Neural crest cell (in vitro differentiated cells): Measurements from ENCODE around the gene GJC1. TPM values are rescaled to one million over a fixed set of nuclear protein-coding genes. Genes with fewer than 3 reads are reported as not detected.
A peak's percentile ranks its signal among the peaks of the same experiment; 100 is the strongest.
"Not testable (repeated sequence)": the region's sequence is repeated elsewhere in the genome, so short reads cannot be mapped to it uniquely, and the experiment has no call there.

Experiments
- DNase-seq: peaks from one replicate; pipeline ENCODE4 v3.0.0; 2021; ENCODE audit warnings: low read depth, mixed read lengths, low spot score
- H3K27ac Mint-ChIP-seq: one replicate; pipeline ENCODE4 v1.8.0; 2021; ENCODE audit warnings: mild to moderate bottlenecking, mixed read lengths; ENCODE audit not compliant: unreplicated experiment
- H3K27me3 Mint-ChIP-seq: 2 replicates; pipeline ENCODE4 v1.8.0; 2021; ENCODE audit warnings: low read depth, mild to moderate bottlenecking, mixed read lengths
- H3K36me3 Mint-ChIP-seq: 2 replicates; pipeline ENCODE4 v1.8.0; 2021; ENCODE audit warnings: low read depth, mild to moderate bottlenecking, mixed read lengths
- H3K4me1 Mint-ChIP-seq: 2 replicates; pipeline ENCODE4 v1.8.0; 2021; ENCODE audit warnings: mixed read lengths
- H3K4me3 Mint-ChIP-seq: one replicate; pipeline ENCODE4 v1.8.0; 2021; ENCODE audit warnings: mild to moderate bottlenecking, mixed read lengths
- H3K9me3 Mint-ChIP-seq: 2 replicates; pipeline ENCODE4 v1.8.0; 2021; ENCODE audit warnings: mixed read lengths
- total RNA-seq: library from RNA; stranded (reverse); gene quantifications from 2 replicates; pipeline ENCODE4 v1.2.1, GENCODE V29; 2021
- TF ChIP-seq, protein P1 (sequence below): fragments of 200-600 bp; sonication (generic); conservative IDR thresholded peaks from 2 replicates; pipeline ENCODE4 v1.5.0; 2021; ENCODE audit warnings: antibody characterized with exemption, mild to moderate bottlenecking

GJC1 gene
- total RNA-seq, 1 donor from 2014 or later: 145 TPM

DNA sequence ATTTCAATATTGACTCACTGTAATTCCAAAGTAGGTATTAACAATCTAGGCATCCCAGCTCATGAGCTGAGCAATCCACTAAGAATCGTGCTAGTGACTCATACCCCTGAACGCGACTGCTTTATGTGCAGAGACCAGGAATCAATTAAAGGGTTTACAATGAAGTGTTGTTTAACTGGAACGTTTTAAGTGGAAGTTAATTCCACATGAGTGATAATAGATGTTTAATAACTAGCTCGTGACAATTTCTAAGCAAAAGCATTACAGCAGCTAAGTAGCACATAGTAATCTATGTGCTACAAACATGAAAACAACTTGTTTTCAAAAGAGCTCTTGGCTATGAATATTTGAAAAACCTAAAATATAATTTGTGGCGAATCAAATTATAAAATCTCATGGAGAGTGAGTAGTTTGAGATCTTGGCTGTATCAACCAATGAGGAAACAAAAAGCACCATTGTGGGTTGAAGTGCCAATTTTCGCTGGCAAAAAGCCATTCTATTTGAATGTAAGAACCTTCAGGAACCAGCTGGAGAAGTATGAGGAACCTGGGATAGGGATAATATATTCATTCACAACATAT is 9.4 kb downstream of the GJC1 start:
- Mint-ChIP-seq H3K27ac (no peak overlapping the region), H3K9me3 (no peaks in the 10 kb centered on the region), H3K36me3 (no peaks in the 10 kb centered on the region), H3K27me3 (no peaks in the 10 kb centered on the region), H3K4me3 (peak overlapping the region; percentile 27), H3K4me1 (peaks cover 17% of the 10 kb centered on the region)
- no peak for DNase-seq
- TF ChIP-seq, protein P1, sequence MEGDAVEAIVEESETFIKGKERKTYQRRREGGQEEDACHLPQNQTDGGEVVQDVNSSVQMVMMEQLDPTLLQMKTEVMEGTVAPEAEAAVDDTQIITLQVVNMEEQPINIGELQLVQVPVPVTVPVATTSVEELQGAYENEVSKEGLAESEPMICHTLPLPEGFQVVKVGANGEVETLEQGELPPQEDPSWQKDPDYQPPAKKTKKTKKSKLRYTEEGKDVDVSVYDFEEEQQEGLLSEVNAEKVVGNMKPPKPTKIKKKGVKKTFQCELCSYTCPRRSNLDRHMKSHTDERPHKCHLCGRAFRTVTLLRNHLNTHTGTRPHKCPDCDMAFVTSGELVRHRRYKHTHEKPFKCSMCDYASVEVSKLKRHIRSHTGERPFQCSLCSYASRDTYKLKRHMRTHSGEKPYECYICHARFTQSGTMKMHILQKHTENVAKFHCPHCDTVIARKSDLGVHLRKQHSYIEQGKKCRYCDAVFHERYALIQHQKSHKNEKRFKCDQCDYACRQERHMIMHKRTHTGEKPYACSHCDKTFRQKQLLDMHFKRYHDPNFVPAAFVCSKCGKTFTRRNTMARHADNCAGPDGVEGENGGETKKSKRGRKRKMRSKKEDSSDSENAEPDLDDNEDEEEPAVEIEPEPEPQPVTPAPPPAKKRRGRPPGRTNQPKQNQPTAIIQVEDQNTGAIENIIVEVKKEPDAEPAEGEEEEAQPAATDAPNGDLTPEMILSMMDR: no peak

DNA sequence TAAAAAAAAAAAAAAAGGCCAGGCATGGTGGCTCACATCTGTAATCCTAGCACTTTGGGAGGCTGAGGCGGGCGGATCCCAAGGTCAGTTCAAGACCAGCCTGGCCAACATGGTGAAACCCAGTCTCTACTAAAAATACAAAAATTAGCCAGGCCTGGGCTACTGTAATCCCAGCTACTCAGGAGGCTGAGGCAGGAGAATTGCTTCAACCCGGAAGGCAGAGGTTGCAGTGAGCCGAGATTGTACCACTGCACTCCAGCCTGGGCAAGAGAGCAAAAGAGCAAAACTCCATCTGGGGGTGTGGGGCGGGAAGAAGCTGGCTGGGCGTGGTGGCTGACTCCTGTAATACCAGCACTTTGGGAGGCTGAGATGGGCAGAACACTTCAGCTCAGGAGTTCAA is 11.6 kb downstream of the GJC1 start:
- not testable (repeated sequence) for H3K27ac Mint-ChIP-seq, H3K4me3 Mint-ChIP-seq

DNA sequence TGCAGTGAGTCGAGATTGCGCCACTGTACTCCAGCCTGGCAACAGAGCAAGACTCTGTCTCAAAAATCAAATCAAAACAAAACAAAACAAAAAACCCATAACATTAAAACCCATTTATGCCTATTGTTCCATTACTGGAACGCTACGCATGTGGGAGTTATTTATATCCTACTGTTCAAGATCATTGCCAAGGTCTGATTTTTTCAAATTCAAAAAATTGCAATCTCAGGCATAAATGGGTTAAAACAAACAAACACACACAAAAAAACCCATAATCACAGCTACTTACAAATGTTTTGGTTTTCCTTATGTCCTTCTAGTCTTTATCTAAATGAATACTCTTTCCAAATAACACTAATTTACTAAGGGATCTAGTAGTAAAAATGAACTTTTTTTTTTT is 17.8 kb downstream of the GJC1 start:
- H3K27ac Mint-ChIP-seq: no peak overlapping the region
- H3K27me3 Mint-ChIP-seq: no peaks in the 10 kb centered on the region
- H3K4me1 Mint-ChIP-seq: no peaks in the 10 kb centered on the region
- peaks cover 5% of the 10 kb centered on the region for H3K36me3 Mint-ChIP-seq
- DNase-seq: no peak
- H3K4me3 Mint-ChIP-seq: no peak overlapping the region
- TF ChIP-seq, protein P1: no peak
- H3K9me3 Mint-ChIP-seq: no peaks in the 10 kb centered on the region

More for the DNA sequence above, 11.6 kb downstream of the GJC1 start:
- DNase-seq, H3K9me3 Mint-ChIP-seq, H3K36me3 Mint-ChIP-seq, H3K27me3 Mint-ChIP-seq: not testable (repeated sequence)
- H3K4me1 Mint-ChIP-seq: peaks cover 15% of the 10 kb centered on the region

DNA sequence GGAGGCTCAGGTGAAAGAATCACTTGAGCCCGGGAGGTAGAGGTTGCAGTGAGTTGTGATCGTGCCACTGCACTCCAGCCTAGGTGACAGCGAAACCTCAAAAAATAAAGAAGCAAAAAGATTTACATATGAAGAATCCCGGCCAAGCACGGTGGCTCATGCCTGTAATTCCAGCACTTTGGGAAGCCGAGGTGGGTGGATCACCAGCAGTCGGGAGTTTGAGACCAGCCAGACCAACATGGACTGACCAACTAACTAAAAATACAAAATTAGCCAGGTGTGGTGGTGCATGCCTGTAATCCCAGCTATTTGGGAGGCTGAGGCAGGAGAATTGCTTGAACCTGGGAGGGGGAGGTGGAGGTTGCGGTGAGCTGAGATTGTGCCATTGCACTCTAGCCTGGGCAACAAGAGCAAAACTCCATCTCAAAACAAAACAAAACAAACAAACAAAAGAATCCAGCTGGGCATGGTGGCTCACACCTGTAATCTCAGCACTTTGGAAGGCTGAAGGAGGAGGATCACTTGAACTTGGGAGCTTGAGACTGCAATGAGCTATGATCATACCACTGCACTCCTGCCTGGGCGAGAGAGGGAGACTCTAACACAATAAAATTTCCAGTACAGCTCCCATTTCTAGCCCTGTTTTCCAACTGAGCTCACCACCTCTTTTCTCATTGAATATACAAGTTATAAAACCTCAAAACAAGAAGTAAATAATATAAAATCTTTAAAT is 21.3 kb downstream of the GJC1 start:
- DNase-seq, H3K27me3 Mint-ChIP-seq, H3K36me3 Mint-ChIP-seq, H3K4me3 Mint-ChIP-seq, H3K9me3 Mint-ChIP-seq, H3K4me1 Mint-ChIP-seq: not testable (repeated sequence)
- peak overlapping the region; percentile 27 for H3K27ac Mint-ChIP-seq

DNA sequence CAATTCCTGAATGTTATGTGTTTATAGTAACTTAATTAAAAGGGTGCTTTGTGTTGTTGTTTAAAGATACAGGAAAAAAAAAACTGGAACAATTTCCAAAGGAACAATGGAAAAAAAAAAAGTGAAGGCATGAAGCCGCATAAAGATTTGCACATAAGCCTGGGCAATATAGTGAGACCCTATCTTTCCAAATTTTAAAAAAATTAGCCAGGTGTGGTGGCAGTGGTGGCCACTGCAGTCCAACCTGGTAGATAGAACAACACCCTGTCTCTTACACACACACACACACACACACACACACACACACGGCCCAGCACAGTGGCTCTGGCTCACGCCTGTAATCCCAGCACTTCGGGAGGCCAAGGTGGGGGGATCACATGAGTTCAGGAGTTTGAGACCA is 21.9 kb downstream of the GJC1 start:
- DNase-seq: no peak
- Mint-ChIP-seq H3K27me3 (no peaks in the 10 kb centered on the region), H3K9me3 (no peaks in the 10 kb centered on the region), H3K4me1 (peaks cover 1% of the 10 kb centered on the region), H3K27ac (no peak overlapping the region), H3K4me3 (no peak overlapping the region), H3K36me3 (peaks cover 10% of the 10 kb centered on the region)
- TF ChIP-seq, protein P1: no peak

DNA sequence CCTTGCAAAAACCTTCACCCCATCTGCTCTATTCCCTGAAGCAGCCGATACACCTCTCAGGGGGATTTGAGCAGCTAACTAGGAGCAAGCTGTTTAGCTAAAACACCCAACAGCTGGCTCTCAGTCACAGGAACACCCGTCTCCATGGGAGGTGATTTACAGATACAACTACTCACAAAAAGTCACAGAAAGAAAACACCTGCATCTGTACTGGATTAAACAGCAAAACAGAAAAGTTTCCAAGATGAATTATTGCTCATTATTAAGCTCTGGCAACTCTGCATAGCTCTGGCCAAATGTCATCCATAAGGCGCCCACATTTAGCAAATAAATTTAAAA is 22.3 kb downstream of the GJC1 start:
- DNase-seq: no peak
- H3K9me3 Mint-ChIP-seq: no peaks in the 10 kb centered on the region
- TF ChIP-seq, protein P1: no peak
- peaks cover 4% of the 10 kb centered on the region for H3K4me1 Mint-ChIP-seq
- H3K27me3 Mint-ChIP-seq: no peaks in the 10 kb centered on the region
- no peak overlapping the region for H3K27ac Mint-ChIP-seq
- no peak overlapping the region for H3K4me3 Mint-ChIP-seq
- peaks cover 8% of the 10 kb centered on the region for H3K36me3 Mint-ChIP-seq
